SK-N-MC (cell line): ENCODE data around the gene ZAR1.

Source experiments
- EZH2 ChIP-seq: fragments of 200-600 bp; sonication (generic); IDR thresholded peaks from one replicate; pipeline ENCODE4 v1.6.1; 2017; ENCODE audit warnings: antibody characterized with exemption
- POLR2AphosphoS5 ChIP-seq: IDR thresholded peaks from 2 replicates; pipeline ENCODE4 v1.6.1; 2012; ENCODE audit warnings: mild to moderate bottlenecking, low read depth, low read length, borderline replicate concordance

GRCh38 chr4:48543796-48544195 lies 53.7 kb downstream of the ZAR1 start:
- no peak for TF ChIP-seq EZH2
- TF ChIP-seq POLR2AphosphoS5: no peak
